Measurements from ENCODE around the gene MPPED1. TPM values are rescaled to one million over a fixed set of nuclear protein-coding genes. Genes with fewer than 3 reads are reported as not detected.

Gene MPPED1
- total RNA-seq, 1 experiment from 2014 or later: not detected

DNA sequence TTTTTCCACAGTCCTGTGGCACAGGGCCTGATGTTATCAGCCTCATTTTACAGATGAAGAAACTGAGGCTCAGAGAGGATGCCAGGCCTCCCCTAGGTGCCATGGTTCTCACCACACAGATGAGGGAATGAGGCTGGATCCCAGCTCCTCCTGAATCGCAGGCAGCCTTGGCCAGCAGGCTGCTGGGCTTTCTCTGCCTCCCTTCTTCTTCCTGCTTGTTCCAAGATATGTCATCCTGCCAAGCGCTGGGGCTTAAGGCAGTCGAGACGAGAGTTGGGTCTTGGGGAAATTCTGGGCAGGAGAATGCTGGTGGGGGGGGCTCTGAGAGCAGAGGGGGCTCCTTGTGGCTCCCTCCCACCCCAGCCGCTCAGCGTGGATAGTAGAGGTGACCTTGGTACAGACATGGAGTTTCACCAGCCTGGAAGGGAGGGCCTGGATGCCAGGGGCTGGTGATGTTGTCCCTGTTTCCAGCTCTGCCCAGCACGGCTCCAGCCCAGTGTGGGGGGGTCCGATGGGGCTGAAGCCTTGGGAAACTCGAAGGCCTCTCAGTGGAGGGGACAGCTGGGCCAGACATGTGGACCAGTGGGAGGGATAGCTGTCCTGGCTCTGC lies 16.6 kb upstream of the MPPED1 start:
- POLR2A ChIA-PET (ENCODE audit: unreplicated experiment): no interaction called here

DNA sequence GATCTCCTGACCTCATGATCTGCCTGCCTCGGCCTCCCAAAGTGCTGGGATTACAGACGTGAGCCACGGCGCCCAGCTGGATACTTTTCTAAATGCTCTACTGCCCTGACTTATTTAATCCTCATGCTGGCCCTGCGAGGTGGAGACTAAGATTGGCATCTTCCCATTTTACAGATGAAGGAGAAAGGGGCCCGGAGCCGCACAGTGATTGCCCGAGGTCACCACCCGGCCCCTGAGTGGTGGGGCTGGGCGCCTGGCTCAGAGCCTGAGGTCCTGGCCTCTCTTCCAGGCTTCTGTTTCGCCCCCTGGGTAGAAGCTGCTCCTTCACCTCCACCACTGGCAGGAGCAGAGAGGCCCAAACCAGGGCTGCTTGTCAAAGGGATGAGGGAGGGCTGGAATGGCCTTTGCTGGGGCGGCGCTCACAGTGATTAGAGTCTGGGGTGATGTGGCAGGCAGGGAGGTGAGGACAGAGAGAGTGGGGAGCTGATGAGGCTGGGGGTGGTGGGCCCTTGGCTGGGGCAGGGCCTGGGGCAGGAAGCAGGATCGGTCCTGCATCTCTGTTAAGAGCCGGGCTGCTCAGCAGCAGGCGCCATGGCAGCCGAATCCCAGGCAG lies 15.4 kb upstream of the MPPED1 start:
- POLR2A ChIA-PET (ENCODE audit: unreplicated experiment): no interaction called here
- Histone ChIP-seq H3K36me3 (ENCODE audit: low read depth) (no peaks in the 10 kb centered on the region), H3K27ac (no peak overlapping the region), H3K9me3 (ENCODE audit: insufficient read depth, low read depth) (no peaks in the 10 kb centered on the region), H3K4me3 (no peak overlapping the region), H3K4me1 (replicated peaks; ENCODE audit: insufficient read depth) (no peaks in the 10 kb centered on the region), H3K27me3 (ENCODE audit: insufficient read depth, low read depth) (peaks cover 99% of the 10 kb centered on the region), H3K9me2 (ENCODE audit: insufficient read depth) (no peaks in the 10 kb centered on the region), H3F3A (ENCODE audit: insufficient read depth, low read depth) (no peaks in the 10 kb centered on the region), H4K20me1 (ENCODE audit: insufficient read depth) (no peaks in the 10 kb centered on the region), H3K79me2 (ENCODE audit: low read depth) (no peaks in the 10 kb centered on the region), H3K4me2 (no peak overlapping the region), H2AFZ (no peak overlapping the region)
- no peak for DNase-seq
- no TSS peak for BruUV-seq (replicated peaks)
- TF ChIP-seq EZH2 (IDR thresholded peaks at IDR 0.05; ENCODE audit: low read depth) (no peak), CTCF (conservative IDR thresholded peaks at IDR 0.05) (no peak)
- CTCF ChIA-PET: no interaction called here
- intact Hi-C loops (cut with micrococcal nuclease; ENCODE audit: unreplicated experiment): no loop called here

More for the DNA sequence above, 16.6 kb upstream of the MPPED1 start:
- no peaks in the 10 kb centered on the region for H3K36me3 ChIP-seq (ENCODE audit: low read depth)
- H3K9me3 ChIP-seq (ENCODE audit: insufficient read depth, low read depth): no peaks in the 10 kb centered on the region
- H4K20me1 ChIP-seq (ENCODE audit: insufficient read depth): no peaks in the 10 kb centered on the region
- H3K4me2 ChIP-seq: no peak overlapping the region
- CTCF ChIA-PET: no interaction called here
- no peak for DNase-seq
- no peak for TF ChIP-seq CTCF (conservative IDR thresholded peaks at IDR 0.05)
- no peak for TF ChIP-seq EZH2 (IDR thresholded peaks at IDR 0.05; ENCODE audit: low read depth)
- no peaks in the 10 kb centered on the region for H3K9me2 ChIP-seq (ENCODE audit: insufficient read depth)
- H2AFZ ChIP-seq: no peak overlapping the region
- no peak overlapping the region for H3K27ac ChIP-seq
- H3K79me2 ChIP-seq (ENCODE audit: low read depth): no peaks in the 10 kb centered on the region
- H3K4me1 ChIP-seq (replicated peaks; ENCODE audit: insufficient read depth): no peaks in the 10 kb centered on the region
- no TSS peak for BruUV-seq (replicated peaks)
- H3K4me3 ChIP-seq: no peak overlapping the region
- intact Hi-C loops (cut with micrococcal nuclease; ENCODE audit: unreplicated experiment): no loop called here
- peaks cover 99% of the 10 kb centered on the region for H3K27me3 ChIP-seq (ENCODE audit: insufficient read depth, low read depth)
- no peaks in the 10 kb centered on the region for H3F3A ChIP-seq (ENCODE audit: insufficient read depth, low read depth)

GRCh38 chr22:43396934-43397457 lies 14.8 kb upstream of the MPPED1 start:
- no peaks in the 10 kb centered on the region for H3K9me2 ChIP-seq (ENCODE audit: insufficient read depth)
- POLR2A ChIA-PET (ENCODE audit: unreplicated experiment): no interaction called here
- no peaks in the 10 kb centered on the region for H3K9me3 ChIP-seq (ENCODE audit: insufficient read depth, low read depth)
- H3K4me2 ChIP-seq: no peak overlapping the region
- peaks cover 99% of the 10 kb centered on the region for H3K27me3 ChIP-seq (ENCODE audit: insufficient read depth, low read depth)
- no TSS peak for BruUV-seq (replicated peaks)
- H3F3A ChIP-seq (ENCODE audit: insufficient read depth, low read depth): no peaks in the 10 kb centered on the region
- no peak for DNase-seq
- TF ChIP-seq EZH2 (IDR thresholded peaks at IDR 0.05; ENCODE audit: low read depth): no peak
- TF ChIP-seq CTCF (conservative IDR thresholded peaks at IDR 0.05): no peak
- H2AFZ ChIP-seq: no peak overlapping the region
- no peaks in the 10 kb centered on the region for H3K36me3 ChIP-seq (ENCODE audit: low read depth)
- no peaks in the 10 kb centered on the region for H4K20me1 ChIP-seq (ENCODE audit: insufficient read depth)
- CTCF ChIA-PET: no interaction called here
- no peak overlapping the region for H3K27ac ChIP-seq
- H3K4me1 ChIP-seq (replicated peaks; ENCODE audit: insufficient read depth): no peaks in the 10 kb centered on the region
- H3K79me2 ChIP-seq (ENCODE audit: low read depth): no peaks in the 10 kb centered on the region
- intact Hi-C loops (cut with micrococcal nuclease; ENCODE audit: unreplicated experiment): no loop called here
- no peak overlapping the region for H3K4me3 ChIP-seq
